Pulmonary artery endothelial cell (primary cell): Measurements from ENCODE around the gene PSAP. TPM values are rescaled to one million over a fixed set of nuclear protein-coding genes. Genes with fewer than 3 reads are reported as not detected.

Source experiments
- DNase-seq: peaks from one replicate; pipeline ENCODE4 v3.0.0-alpha.2; 2011; ENCODE audit warnings: low read depth, low spot score
- total RNA-seq: library from RNA; depleted of rRNA; stranded (reverse); fragments of >200 nt; gene quantifications from 2 replicates; pipeline ENCODE4 v1.2.3, GENCODE V29; 2014

Gene PSAP
- total RNA-seq, 1 donor from 2014 or later, result 790 TPM

GRCh38 chr10:71788954-71789353 is 62.1 kb downstream of the PSAP start:
- DNase-seq, result no peak

DNA sequence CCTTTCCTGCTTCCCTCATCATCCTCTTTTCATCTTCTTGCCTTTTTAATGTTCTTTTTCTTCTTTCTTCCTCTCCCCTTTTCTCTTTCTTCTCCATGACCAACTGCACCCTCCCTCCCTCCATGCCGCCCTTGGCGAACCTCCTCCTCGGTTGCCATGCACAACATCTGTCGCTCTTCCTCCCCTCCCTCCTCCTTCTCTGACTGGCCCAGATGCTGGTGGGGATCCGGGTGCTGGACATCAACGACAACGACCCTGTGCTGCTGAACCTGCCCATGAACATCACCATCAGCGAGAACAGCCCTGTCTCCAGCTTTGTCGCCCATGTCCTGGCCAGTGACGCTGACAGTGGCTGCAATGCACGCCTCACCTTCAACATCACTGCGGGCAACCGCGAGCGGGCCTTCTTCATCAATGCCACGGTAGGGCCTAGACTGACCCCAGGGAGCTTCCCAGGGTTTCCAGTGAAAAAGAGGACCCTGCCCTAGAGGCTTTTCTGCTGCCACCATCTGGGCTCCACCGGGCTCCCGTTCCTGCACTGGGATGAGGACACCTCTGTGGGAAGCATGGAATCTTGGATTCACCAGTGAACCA is 66.3 kb downstream of the PSAP start:
- no peak for DNase-seq

GRCh38 chr10:71783917-71784678 is 67.0 kb downstream of the PSAP start:
- no peak for DNase-seq

- no peak for DNase-seq
Measured at GRCh38 chr10:71782917-71783490, 68.0 kb downstream of the PSAP start.

DNA sequence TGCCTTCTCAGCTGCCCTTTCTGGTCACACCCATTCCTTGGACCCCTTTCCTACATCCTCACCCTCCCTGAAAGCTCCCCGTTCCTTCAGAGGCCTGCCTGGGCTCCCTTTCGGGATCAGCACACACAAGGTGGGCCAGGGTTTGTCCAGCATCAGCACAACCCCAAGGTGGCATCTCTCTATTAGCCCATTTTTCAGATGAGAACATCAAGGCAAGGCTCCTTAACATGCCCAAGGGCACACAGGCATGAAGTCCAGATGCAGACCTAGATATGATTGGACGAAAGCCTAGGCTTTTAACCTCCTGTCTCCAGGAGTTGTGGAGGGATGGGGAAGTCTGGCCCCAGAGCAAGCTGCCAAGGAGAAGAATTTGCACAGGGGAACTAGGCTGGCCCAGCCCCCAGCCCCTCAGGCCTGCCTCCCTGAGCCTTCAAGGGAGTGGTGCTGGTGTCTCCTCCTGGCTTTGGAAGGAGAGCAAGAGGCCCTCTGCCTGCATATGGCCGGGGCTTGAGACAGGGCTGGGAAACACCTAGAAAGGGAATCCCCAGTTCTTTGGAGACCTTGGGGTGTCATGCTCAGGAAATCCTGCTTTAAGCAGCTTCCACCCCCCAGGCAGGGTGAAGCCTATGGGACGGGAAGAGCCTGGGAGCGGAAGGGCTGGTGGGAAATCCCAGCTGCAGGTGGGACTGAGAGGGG is 68.7 kb downstream of the PSAP start:
- DNase-seq, result no peak

GRCh38 chr10:71780719-71781118 is 70.3 kb downstream of the PSAP start:
- DNase-seq, result no peak

DNA sequence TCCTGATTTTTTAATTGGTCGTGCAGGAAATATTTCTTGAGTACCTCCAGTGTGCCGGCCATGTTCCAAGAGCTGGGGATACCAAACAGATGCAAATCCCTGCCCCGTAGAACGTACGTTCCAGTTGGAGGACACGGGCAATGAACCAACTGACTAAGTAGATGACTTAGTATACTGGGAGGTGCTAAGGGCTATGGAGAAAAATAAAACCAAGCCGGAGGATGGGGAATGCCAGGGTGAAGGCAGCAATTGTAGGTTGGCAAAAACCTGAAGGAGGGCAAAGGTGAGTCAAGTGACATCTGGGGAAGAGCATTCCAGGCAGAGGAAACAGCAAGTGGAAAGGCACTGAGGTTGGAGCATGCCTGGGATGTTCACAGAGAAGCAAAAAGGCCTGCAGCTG is 70.9 kb downstream of the PSAP start:
- DNase-seq, result no peak

GRCh38 chr10:71779641-71780040 is 71.4 kb downstream of the PSAP start:
- no peak for DNase-seq

DNA sequence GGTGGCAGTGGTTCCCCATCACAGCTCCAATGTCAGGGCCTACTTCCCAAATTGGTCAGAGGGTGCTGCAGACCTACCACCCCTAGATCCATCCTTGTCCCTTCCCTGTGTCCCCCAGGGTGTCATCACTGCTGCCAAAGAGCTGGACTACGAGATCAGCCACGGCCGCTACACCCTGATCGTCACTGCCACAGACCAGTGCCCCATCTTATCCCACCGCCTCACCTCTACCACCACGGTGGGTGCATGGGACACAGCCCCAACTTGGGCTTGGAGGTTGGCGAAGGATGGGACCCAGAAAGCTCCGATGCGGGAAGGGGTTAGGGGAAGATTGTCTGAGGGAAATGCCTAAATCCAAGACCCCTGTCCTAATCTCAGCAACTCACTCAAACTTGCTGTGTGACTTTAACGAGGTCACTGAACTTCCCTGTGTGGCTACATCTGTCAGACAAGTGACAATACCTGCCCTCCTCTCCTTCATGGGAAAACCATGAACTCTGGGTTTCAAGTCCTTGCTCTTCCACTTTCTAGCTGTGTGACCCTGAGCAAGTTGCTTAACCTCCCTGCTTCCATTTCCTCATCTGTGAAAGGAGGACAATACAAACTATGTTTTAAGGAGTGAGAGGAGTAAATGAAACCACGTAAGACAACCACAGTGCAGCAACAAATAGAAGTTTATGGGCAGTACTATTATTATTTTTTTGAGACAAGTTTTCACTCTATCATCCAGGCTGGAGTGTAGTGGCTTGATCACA is 72.8 kb downstream of the PSAP start:
- no peak for DNase-seq

GRCh38 chr10:71777213-71777985 is 73.7 kb downstream of the PSAP start:
- DNase-seq, result no peak

GRCh38 chr10:71776481-71776925 is 74.5 kb downstream of the PSAP start:
- no peak for DNase-seq

DNA sequence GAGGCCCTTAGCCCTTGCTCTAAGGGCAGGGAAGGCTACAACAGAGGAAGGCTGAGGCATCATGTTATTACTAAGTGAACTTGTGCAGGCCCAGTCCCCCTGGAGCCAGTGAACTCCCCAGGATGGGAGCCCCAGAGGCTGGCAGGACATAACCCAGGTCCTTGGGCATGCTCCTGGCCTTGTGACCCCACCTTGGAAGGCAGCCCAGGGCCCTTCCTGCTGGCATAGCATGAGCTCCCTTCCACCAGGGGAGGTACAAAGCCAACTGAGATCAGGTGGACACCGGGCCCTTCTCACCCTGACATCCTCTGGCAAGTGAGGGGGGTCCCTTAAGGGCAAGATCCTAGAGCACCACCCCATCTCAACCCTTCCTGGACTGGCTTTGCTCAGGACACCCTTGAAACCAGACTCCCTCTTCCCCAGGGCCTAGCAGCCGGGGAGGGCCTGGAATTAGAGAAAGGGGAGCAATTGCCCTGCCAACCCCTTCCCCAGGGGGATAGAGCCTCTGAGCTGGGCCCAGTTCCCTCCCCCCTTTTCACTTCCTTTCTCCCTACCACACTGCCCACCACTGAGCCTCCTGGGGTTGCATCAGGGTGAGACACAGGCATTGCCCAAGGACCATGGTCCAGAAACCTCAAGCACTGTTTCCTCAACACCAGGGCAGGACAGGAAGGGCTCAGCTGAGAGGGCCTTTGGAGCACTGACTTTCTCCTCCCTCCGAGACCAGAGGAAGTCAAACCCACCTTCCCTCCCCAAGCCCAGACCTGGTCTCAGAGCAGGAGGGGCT is 75.9 kb downstream of the PSAP start:
- no peak for DNase-seq

DNA sequence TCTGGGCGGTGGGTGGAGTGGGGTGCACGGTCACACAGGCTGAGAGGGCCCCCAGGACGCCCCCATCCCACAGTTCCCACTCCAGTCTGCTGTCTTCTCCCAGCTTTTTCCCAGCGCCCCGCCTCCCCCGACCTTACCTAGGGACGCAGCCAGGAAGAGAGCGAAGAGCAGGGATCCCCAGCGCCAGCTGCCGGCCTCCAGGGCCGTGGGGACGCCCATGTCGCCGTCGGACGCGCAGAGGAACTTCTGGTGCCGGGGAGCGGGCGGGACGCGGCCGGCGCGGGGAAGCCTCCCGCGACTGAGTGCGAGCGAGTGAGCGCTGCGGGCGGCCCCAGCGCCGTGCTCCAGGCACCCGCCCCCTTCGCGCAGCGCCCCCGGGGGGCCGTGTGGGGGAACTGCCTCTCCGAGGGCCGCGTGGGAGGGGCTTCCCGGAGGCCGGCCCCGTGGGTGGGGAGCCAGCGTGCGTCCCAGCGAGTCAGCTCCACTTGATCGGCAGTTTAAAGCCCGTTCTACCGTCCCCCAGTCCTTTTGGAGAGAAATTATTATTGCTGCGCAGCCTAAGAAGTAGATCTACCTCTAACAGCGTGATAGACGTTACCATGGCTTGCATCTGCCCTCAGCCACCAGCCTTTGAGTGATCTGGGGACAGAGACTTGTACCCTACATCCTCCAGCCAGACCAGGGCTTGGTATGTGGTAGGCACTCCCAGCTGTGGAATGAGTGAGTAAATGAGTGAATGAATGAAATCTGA is 77.7 kb downstream of the PSAP start, which contains the start of gene VSIR:
VSIR (minus strand) TSS at position 300 of the 751 bp plus-strand sequence; CDS start at position 219, 81 bp downstream.
- DNase-seq, result no peak

DNA sequence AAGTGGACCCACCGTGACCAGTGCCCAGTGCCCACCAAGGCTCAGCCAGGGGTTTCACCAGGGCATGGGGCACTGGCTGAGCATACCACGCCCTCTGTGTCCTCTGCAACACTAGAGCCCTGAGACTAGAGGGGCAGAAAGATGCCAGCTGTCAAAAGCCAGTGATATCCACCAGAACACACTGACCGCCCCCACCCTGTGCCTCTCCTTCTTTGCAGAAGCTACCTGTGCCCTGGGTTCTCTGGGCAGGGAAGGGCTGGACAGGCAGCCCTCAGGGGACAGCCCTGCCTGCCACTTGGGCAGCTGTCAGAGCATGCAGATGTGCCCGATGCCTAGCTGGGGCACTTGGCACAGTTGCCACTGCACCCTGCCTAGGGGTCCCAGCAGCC is 78.2 kb downstream of the PSAP start:
- no peak for DNase-seq

DNA sequence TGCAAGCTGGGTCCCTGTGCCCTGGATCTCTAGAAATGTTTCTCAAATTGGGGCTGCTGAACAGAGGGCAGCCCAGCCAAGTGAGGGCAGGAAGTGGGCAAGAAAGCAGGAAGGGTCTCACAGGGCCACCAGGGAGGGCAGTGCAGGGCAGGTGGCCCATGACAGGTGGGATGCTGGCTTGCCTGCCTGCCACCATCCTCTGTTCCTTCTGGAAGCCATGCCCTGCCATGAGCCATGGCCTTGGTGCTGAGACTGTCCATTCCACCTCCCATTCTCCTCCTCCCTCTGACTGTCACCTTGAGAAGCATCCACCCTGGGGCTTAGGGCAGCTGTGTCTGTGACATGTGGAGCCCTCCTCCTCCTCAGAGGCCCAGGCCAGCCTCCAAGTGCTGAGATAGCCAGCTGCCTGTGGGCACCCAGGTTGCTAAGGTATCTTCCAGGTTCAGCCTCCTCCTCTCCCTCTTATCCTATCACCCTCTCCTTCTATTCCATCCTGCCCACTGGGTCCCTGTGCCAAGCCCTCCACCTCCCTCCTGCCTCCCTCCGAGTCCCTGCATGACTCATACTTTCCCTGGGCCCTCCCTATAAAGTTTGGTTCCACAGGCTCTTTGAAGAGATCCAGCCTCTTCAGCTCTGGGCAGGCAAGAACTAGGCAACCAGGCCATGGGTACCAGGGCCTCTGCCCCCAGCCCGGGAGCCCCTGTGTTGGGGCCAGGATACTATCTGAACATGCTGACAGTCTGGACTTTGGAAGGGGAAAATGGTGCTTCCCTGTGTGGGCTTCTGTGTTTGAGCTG is 79.0 kb downstream of the PSAP start:
- no peak for DNase-seq

DNA sequence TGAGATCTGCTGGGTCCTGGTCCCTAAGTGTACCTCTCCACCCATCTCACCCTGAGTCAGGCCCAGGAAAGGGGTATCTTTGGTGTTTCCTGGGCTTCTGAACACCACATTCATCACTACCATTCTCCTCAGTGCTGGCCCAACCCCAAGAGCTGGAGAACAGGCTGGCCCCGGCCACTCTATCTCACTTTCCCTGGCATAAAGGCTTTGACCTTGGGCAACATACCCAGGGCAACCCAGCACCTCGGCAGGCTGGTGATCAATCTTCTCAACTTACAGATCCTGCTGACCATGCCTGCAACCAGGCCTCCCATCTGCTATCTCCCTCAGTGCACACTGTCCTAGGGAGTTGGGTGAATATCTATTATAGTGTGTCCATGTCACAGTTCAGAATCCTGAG is 79.8 kb downstream of the PSAP start:
- DNase-seq, result no peak

GRCh38 chr10:71770789-71771188 is 80.3 kb downstream of the PSAP start:
- no peak for DNase-seq

GRCh38 chr10:71770255-71770654 is 80.8 kb downstream of the PSAP start:
- no peak for DNase-seq
